Measurements from ENCODE around the gene CEMIP. TPM values are rescaled to one million over a fixed set of nuclear protein-coding genes. Genes with fewer than 3 reads are reported as not detected.

Gene CEMIP
- total and polyA plus RNA-seq, 12 donors, result 0.08 to 2.2 (median 0.35) TPM

GRCh38 chr15:80880086-80880485 is 100.9 kb downstream of the CEMIP start:
- no peaks in the 10 kb centered on the region for H3K4me1 ChIP-seq (replicated peaks in 1 of 2)
- intact Hi-C loops (cut with DNase I), result no loop called here
- WGBS, 4 donors, result 63 to 79% (median 77%) methylated on average over 3 of the region's 3 CpGs
- no peak overlapping the region for H3K27ac ChIP-seq
- H3K4me3 ChIP-seq, result no peak overlapping the region
- TF ChIP-seq CTCF (IDR thresholded peaks at IDR 0.05) (no peak), POLR2A (IDR thresholded peaks at IDR 0.05) (no peak)
- no peaks in the 10 kb centered on the region for H3K36me3 ChIP-seq (replicated peaks in 1 of 2)
- DNase-seq, result no peak
- no peaks in the 10 kb centered on the region for H3K9me3 ChIP-seq (replicated peaks in 1 of 3)
- H3K27me3 ChIP-seq, result no peaks in the 10 kb centered on the region

GRCh38 chr15:80883641-80884040 is 104.5 kb downstream of the CEMIP start:
- TF ChIP-seq POLR2A (IDR thresholded peaks at IDR 0.05) (no peak), CTCF (IDR thresholded peaks at IDR 0.05) (no peak)

GRCh38 chr15:80885016-80885579 is 105.9 kb downstream of the CEMIP start:
- no peak overlapping the region for H3K4me3 ChIP-seq
- no peaks in the 10 kb centered on the region for H3K4me1 ChIP-seq (replicated peaks in 1 of 2)
- H3K27ac ChIP-seq, result no peak overlapping the region
- 66 to 81% (median 70%) methylated on average over 4 to 6 of the region's 6 CpGs for WGBS, 4 donors
- no peaks in the 10 kb centered on the region for H3K9me3 ChIP-seq (replicated peaks in 1 of 3)
- TF ChIP-seq CTCF (IDR thresholded peaks at IDR 0.05), result no peak
- TF ChIP-seq POLR2A (IDR thresholded peaks at IDR 0.05), result no peak
- H3K27me3 ChIP-seq, result no peaks in the 10 kb centered on the region
- intact Hi-C loops (cut with DNase I), result no loop called here
- DNase-seq, result peak in 3 of 7 donors; percentile 23 to 54 (median 33)
- no peaks in the 10 kb centered on the region for H3K36me3 ChIP-seq (replicated peaks in 1 of 2)

More at GRCh38 chr15:80883641-80884040, 104.5 kb downstream of the CEMIP start:
- Histone ChIP-seq H3K4me3 (no peak overlapping the region), H3K27ac (no peak overlapping the region), H3K36me3 (replicated peaks in 1 of 2) (no peaks in the 10 kb centered on the region), H3K4me1 (replicated peaks in 1 of 2) (no peaks in the 10 kb centered on the region), H3K9me3 (replicated peaks in 1 of 3) (no peaks in the 10 kb centered on the region), H3K27me3 (no peaks in the 10 kb centered on the region)
- no peak for DNase-seq
- WGBS, 4 donors, result 85 to 95% (median 88%) methylated on average over 2 of the region's 2 CpGs
- intact Hi-C loops (cut with DNase I), result no loop called here

- H3K27me3 ChIP-seq, result no peaks in the 10 kb centered on the region
- WGBS, 4 donors, result 59 to 81% (median 78%) methylated on average over 4 of the region's 4 CpGs
- no peak overlapping the region for H3K27ac ChIP-seq
- H3K4me1 ChIP-seq (replicated peaks in 1 of 2), result no peaks in the 10 kb centered on the region
- TF ChIP-seq POLR2A (IDR thresholded peaks at IDR 0.05) (no peak), CTCF (IDR thresholded peaks at IDR 0.05) (no peak)
- H3K36me3 ChIP-seq (replicated peaks in 1 of 2), result no peaks in the 10 kb centered on the region
- H3K4me3 ChIP-seq, result no peak overlapping the region
- no peak for DNase-seq
- intact Hi-C loops (cut with DNase I), result no loop called here
- H3K9me3 ChIP-seq (replicated peaks in 1 of 3), result no peaks in the 10 kb centered on the region
Observed at GRCh38 chr15:80887148-80887547, 108.0 kb downstream of the CEMIP start.

Data from adrenal gland (tissue), 12 donors.